Osteocyte (in vitro differentiated cells): Measurements from ENCODE around the gene CENPP. TPM values are rescaled to one million over a fixed set of nuclear protein-coding genes. Genes with fewer than 3 reads are reported as not detected.
"Not testable (repeated sequence)": the region's sequence is repeated elsewhere in the genome, so short reads cannot be mapped to it uniquely, and the experiment has no call there.

Source experiments
- DNase-seq: peaks from one replicate; pipeline ENCODE4 v3.0.0; 2021; ENCODE audit warnings: mixed read lengths; ENCODE audit not compliant: unreplicated experiment; ENCODE audit errors: extremely low spot score
- H3K27ac Mint-ChIP-seq: one replicate; pipeline ENCODE4 v1.8.0; 2021; ENCODE audit warnings: mild to moderate bottlenecking, mixed read lengths; ENCODE audit not compliant: unreplicated experiment
- H3K27me3 Mint-ChIP-seq: one replicate; pipeline ENCODE4 v1.8.0; 2021; ENCODE audit warnings: mixed read lengths; ENCODE audit not compliant: unreplicated experiment
- H3K36me3 Mint-ChIP-seq: one replicate; pipeline ENCODE4 v1.8.0; 2021; ENCODE audit warnings: mixed read lengths; ENCODE audit not compliant: unreplicated experiment
- H3K4me1 Mint-ChIP-seq: one replicate; pipeline ENCODE4 v1.8.0; 2021; ENCODE audit warnings: mixed read lengths; ENCODE audit not compliant: unreplicated experiment
- H3K4me3 Mint-ChIP-seq: one replicate; pipeline ENCODE4 v1.8.0; 2021; ENCODE audit warnings: mild to moderate bottlenecking, moderate library complexity, mixed read lengths; ENCODE audit not compliant: unreplicated experiment
- H3K9me3 Mint-ChIP-seq: one replicate; pipeline ENCODE4 v1.8.0; 2021; ENCODE audit warnings: mixed read lengths; ENCODE audit not compliant: unreplicated experiment
- total RNA-seq: library from RNA; stranded (reverse); gene quantifications from 2 replicates; pipeline ENCODE4 v1.2.1, GENCODE V29; 2021
- TF ChIP-seq, protein P1 (sequence below): fragments of 200-600 bp; sonication (generic); IDR thresholded peaks from 2 replicates; pipeline ENCODE4 v1.5.0; 2021; ENCODE audit warnings: antibody characterized with exemption, mild to moderate bottlenecking, moderate library complexity

CENPP gene
- total RNA-seq, 1 donor from 2014 or later, result 11.6 TPM

- TF ChIP-seq, protein P1, sequence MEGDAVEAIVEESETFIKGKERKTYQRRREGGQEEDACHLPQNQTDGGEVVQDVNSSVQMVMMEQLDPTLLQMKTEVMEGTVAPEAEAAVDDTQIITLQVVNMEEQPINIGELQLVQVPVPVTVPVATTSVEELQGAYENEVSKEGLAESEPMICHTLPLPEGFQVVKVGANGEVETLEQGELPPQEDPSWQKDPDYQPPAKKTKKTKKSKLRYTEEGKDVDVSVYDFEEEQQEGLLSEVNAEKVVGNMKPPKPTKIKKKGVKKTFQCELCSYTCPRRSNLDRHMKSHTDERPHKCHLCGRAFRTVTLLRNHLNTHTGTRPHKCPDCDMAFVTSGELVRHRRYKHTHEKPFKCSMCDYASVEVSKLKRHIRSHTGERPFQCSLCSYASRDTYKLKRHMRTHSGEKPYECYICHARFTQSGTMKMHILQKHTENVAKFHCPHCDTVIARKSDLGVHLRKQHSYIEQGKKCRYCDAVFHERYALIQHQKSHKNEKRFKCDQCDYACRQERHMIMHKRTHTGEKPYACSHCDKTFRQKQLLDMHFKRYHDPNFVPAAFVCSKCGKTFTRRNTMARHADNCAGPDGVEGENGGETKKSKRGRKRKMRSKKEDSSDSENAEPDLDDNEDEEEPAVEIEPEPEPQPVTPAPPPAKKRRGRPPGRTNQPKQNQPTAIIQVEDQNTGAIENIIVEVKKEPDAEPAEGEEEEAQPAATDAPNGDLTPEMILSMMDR, result no peak
- H3K9me3 Mint-ChIP-seq, result no peaks in the 10 kb centered on the region
- DNase-seq, result no peak
- no peak overlapping the region for H3K4me3 Mint-ChIP-seq
- H3K36me3 Mint-ChIP-seq, result peaks cover 3% of the 10 kb centered on the region
- H3K27ac Mint-ChIP-seq, result no peak overlapping the region
- H3K27me3 Mint-ChIP-seq, result no peaks in the 10 kb centered on the region
- peaks cover 52% of the 10 kb centered on the region for H3K4me1 Mint-ChIP-seq
These were observed 80.1 kb downstream of the CENPP start for GRCh38 chr9:92405818-92406217.

- peaks cover 3% of the 10 kb centered on the region for H3K36me3 Mint-ChIP-seq
- no peak overlapping the region for H3K4me3 Mint-ChIP-seq
- TF ChIP-seq, protein P1, result no peak
- peaks cover 56% of the 10 kb centered on the region for H3K4me1 Mint-ChIP-seq
- H3K9me3 Mint-ChIP-seq, result no peaks in the 10 kb centered on the region
- no peak for DNase-seq
- no peaks in the 10 kb centered on the region for H3K27me3 Mint-ChIP-seq
- H3K27ac Mint-ChIP-seq, result no peak overlapping the region
These were observed 80.7 kb downstream of the CENPP start for GRCh38 chr9:92406477-92406876.

- Mint-ChIP-seq H3K36me3 (peaks cover 3% of the 10 kb centered on the region), H3K27ac (no peak overlapping the region), H3K4me1 (peaks cover 56% of the 10 kb centered on the region), H3K4me3 (no peak overlapping the region), H3K27me3 (no peaks in the 10 kb centered on the region), H3K9me3 (no peaks in the 10 kb centered on the region)
- TF ChIP-seq, protein P1, result no peak
- DNase-seq, result no peak
These were observed 82.1 kb downstream of the CENPP start for GRCh38 chr9:92407818-92408217.

DNA sequence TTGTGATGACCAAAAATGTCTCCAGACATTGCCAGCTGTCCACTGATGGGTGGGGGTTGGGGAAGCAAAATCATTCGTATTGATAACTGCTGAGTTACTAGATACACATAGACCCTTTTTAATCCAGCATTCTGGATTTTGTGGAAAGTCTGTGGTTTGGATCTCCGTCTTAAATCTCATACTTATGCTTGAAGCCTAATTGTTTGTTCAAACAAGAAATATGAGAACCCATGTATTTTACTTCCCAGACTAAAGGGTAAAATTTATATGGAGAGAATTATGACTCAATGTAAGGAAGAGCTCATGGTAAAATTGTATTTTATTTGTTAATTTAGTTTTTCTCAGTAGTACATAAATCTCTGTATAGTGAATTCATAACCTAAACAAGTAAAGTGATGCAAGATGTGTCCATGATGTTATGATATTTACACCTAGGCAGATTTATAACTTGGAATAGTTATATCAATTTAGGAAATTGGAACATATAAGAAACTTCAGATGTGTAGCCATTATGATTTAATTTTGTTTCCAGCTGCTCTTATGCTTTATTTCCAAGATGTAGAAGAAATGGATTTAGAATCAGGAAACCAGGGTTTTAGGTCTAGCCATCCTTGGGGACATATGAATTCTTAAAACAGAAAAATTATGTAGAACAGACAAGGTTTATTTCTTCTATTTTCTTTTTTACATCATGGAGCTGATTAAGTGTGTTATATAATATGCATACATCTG is 83.2 kb downstream of the CENPP start:
- TF ChIP-seq, protein P1, result no peak
- H3K36me3 Mint-ChIP-seq, result peaks cover 10% of the 10 kb centered on the region
- H3K27me3 Mint-ChIP-seq, result no peaks in the 10 kb centered on the region
- no peak for DNase-seq
- no peaks in the 10 kb centered on the region for H3K9me3 Mint-ChIP-seq
- no peak overlapping the region for H3K27ac Mint-ChIP-seq
- H3K4me1 Mint-ChIP-seq, result peaks cover 51% of the 10 kb centered on the region
- H3K4me3 Mint-ChIP-seq, result no peak overlapping the region

DNA sequence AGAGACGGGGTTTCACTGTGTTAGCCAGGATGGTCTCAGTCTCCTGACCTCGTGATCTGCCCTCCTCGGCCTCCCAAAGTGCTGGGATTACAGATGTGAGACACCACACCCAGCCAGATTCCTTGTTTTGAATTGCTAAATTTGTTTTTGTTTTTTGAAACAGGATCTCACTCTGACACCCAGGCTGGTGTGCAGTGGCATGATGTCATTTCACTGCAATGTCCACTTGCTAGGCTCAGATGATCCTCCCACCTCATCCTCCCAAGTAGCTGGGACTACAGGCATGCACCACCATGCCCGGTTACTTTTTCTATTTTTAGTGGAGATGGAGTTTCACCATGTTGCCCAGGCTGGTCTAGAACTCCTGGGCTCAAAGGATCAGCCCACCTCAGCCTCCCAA is 85.4 kb downstream of the CENPP start:
- H3K9me3 Mint-ChIP-seq, H3K27me3 Mint-ChIP-seq, DNase-seq, H3K4me3 Mint-ChIP-seq: not testable (repeated sequence)
- Mint-ChIP-seq H3K27ac (peak overlapping the region; percentile 69), H3K4me1 (peaks cover 38% of the 10 kb centered on the region), H3K36me3 (peaks cover 12% of the 10 kb centered on the region)
